Measurements from ENCODE around the gene GLT1D1. TPM values are rescaled to one million over a fixed set of nuclear protein-coding genes. Genes with fewer than 3 reads are reported as not detected.

Gene GLT1D1
- total RNA-seq, 1 donor from 2014 or later, result not detected

DNA sequence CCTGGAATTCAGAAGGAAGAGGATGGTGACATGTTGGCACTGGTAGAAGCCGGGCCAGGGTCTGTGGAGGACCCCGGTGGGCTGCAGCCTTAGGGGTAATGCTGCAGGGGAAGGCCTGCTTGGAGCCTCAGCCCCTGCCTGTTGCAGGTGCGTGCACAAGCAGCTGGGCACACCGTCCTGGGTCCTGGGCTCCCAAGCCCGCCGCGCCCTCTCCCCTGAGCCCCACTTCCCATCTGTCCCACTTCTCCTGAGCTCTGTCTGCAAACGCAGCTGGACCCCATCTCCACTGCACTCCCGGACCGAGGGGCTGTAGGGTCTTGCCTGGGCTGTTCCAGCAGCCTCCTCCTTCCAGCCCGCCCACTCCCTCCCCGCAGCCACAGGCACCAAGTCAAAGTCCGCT lies 116.8 kb downstream of the GLT1D1 start:
- no peak for DNase-seq (ENCODE audit: low read depth)
- no peak overlapping the region for H3K4me3 ChIP-seq (ENCODE audit: low read depth, low read length)
- no peaks in the 10 kb centered on the region for H3K27me3 ChIP-seq (ENCODE audit: control insufficient read depth, insufficient read depth, low read length)
- TF ChIP-seq CTCF (IDR thresholded peaks at IDR 0.05; ENCODE audit: insufficient read depth, low read length, severe bottlenecking), result no peak
- no peak for FAIRE-seq
- H3K36me3 ChIP-seq (ENCODE audit: control insufficient read depth, insufficient read depth, low read length), result no peaks in the 10 kb centered on the region

DNA sequence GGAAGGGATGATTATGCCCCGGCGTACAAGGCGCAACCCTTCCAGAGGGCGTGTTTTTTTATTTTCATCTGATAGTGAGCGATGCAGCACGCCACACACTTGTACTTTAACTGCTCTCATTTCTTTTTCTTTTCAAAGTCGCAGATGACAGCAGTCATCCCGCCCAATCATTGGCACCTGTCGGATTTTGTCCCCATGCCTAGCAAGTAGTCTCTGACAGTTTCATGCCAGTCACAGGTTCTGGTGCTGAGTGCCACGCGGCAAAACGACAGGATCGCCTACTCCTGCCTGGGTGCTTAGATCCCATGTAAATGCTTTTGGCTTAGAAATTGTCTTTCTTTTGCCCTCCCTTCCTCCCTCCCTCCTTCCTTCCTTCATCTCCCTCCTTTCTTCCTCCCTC lies 117.7 kb downstream of the GLT1D1 start:
- no peaks in the 10 kb centered on the region for H3K27me3 ChIP-seq (ENCODE audit: control insufficient read depth, insufficient read depth, low read length)
- no peaks in the 10 kb centered on the region for H3K36me3 ChIP-seq (ENCODE audit: control insufficient read depth, insufficient read depth, low read length)
- FAIRE-seq (no peak), DNase-seq (ENCODE audit: low read depth) (no peak)
- no peak overlapping the region for H3K4me3 ChIP-seq (ENCODE audit: low read depth, low read length)
- TF ChIP-seq CTCF (IDR thresholded peaks at IDR 0.05; ENCODE audit: insufficient read depth, low read length, severe bottlenecking), result no peak

DNA sequence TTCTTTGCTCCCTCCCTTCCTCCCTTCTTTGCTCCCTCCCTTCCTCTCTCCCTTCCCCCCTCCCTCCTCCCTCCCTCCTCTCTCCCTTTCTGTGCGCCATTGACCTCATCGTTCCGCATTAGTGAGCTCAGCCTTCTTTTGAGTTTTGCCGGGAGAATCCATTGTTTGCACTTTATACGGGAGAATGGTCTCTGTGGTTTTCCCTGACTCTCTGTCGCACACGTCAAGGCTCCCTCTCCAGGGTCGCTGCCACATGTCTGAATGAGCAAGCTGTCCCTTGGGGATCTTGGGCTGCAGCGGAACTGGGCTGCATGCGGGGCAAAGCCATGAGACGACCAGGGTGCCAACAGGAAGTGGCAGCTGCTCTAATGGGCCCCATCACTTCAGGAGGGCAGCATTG lies 118.5 kb downstream of the GLT1D1 start:
- Histone ChIP-seq H3K36me3 (ENCODE audit: control insufficient read depth, insufficient read depth, low read length) (no peaks in the 10 kb centered on the region), H3K4me3 (ENCODE audit: low read depth, low read length) (no peak overlapping the region), H3K27me3 (ENCODE audit: control insufficient read depth, insufficient read depth, low read length) (no peaks in the 10 kb centered on the region)
- TF ChIP-seq CTCF (IDR thresholded peaks at IDR 0.05; ENCODE audit: insufficient read depth, low read length, severe bottlenecking), result no peak
- FAIRE-seq (no peak), DNase-seq (ENCODE audit: low read depth) (no peak)

GRCh38 chr12:128973883-128974681 lies 120.8 kb downstream of the GLT1D1 start:
- H3K4me3 ChIP-seq (ENCODE audit: low read depth, low read length), result no peak overlapping the region
- no peaks in the 10 kb centered on the region for H3K36me3 ChIP-seq (ENCODE audit: control insufficient read depth, insufficient read depth, low read length)
- TF ChIP-seq CTCF (IDR thresholded peaks at IDR 0.05; ENCODE audit: insufficient read depth, low read length, severe bottlenecking), result no peak
- no peaks in the 10 kb centered on the region for H3K27me3 ChIP-seq (ENCODE audit: control insufficient read depth, insufficient read depth, low read length)
- FAIRE-seq (peak; percentile 93), DNase-seq (ENCODE audit: low read depth) (no peak)

DNA sequence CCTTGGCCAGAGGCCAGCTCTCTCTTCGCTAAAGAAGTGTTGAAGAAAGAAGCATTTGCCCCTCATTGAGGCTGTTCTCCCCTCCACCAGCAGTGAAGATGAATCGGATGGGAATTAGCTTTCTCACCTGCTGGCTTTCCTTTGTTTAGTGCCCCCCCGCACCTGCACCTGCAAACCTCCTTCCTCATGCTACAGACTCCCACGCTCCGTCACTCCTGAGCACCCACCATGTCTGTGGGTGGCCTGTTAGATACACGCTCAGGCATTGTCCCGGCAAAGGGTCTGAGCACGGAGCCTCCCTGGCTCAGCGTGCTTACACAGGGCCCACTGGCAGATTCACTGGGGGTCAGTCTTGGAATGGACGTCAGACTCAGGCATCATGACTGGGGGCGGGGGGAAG lies 121.6 kb downstream of the GLT1D1 start:
- Histone ChIP-seq H3K36me3 (ENCODE audit: control insufficient read depth, insufficient read depth, low read length) (no peaks in the 10 kb centered on the region), H3K4me3 (ENCODE audit: low read depth, low read length) (no peak overlapping the region), H3K27me3 (ENCODE audit: control insufficient read depth, insufficient read depth, low read length) (no peaks in the 10 kb centered on the region)
- FAIRE-seq (no peak), DNase-seq (ENCODE audit: low read depth) (no peak)
- no peak for TF ChIP-seq CTCF (IDR thresholded peaks at IDR 0.05; ENCODE audit: insufficient read depth, low read length, severe bottlenecking)

All from bronchial epithelial cell (primary cell).